Stimulated activated CD4-positive, alpha-beta T cell treated with anti-CD3 and anti-CD28 coated beads, TNF-alpha, amount 100 ng/mL, for 4 hours (primary cell): ENCODE data around the gene PAQR5.
"Not testable (repeated sequence)": the region's sequence is repeated elsewhere in the genome, so short reads cannot be mapped to it uniquely, and the experiment has no call there.

Source experiments
- DNase-seq, 3 experiments: peaks; one replicate each; pipeline ENCODE4 v3.0.0-alpha.2; 2020; ENCODE audit warnings: low read depth in 3 of 3

Gene PAQR5

DNA sequence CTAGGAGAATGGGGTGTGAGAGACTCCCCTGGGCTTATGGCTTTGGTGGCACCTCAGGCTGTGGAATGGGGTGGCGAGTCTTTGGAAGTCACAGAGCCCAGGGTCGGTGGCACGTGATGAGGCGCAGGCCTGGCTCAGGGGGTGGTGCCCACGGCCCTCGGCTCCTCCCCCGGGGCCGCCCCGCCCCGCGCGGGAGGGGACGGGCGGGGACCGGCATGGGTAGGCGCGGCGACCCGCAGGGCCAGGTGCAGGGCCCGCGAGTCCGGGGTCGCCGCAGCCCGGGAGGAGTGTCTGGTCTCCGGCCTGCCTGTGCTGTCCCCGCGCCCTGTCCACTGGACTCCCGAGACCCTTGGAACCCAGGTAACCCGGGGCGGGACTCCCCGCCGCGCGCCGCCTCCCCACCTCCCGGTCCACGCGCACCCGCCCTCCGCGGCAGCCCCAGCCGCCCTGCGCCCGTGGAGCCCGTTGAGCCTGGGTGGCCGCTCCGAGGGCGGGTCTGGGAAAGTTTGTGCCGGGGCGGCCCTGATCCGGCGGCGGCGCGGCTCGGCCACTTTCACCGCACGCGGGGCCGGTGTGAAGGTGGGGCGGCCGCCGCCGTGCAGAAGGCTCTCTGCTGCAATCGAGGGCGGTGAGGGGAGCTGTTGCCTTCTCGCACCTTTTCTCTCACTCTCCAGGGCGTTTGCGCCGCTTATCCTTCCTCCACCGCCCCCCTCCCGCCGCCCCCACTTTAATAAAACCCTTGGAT is at the start of gene PAQR5:
Gene PAQR5 (plus strand): TSS at position 216 of the 745 bp plus-strand sequence. CDS start 61,169 bp downstream, outside the sequence.
- DNase-seq, result peak in 1 of 3 experiments; percentile 9

- no peak for DNase-seq
Measured at GRCh38 chr15:69253156-69253555, 45.6 kb upstream of the PAQR5 start.

DNA sequence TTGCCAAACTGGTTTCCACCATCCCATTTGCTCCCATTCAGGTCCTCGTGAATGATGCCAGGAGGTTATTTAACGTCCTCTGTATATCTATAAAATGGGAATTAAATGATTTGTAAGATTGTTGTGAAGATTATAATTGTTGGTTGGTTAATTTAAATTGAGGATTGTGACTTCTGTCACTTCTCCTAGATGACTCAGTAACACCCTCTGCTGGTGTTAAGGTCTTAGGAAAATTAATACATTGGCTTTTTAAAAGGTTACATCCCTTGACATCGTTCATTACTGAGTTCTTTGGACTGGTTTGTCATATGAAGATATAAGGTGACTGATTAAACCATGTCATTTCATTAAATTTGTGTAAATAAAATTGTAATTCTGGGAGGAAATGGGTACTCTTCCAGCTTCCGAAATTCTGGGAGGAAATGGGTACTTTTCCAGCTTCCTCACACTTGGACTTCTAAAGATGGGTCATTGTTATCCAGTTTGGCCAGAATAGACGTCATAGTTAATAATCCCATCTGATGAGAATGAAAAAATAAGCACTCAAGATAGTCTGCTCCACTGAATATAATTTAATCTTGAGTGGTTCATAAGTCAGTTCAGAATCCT is 33.3 kb upstream of the PAQR5 start:
- DNase-seq, result no peak

DNA sequence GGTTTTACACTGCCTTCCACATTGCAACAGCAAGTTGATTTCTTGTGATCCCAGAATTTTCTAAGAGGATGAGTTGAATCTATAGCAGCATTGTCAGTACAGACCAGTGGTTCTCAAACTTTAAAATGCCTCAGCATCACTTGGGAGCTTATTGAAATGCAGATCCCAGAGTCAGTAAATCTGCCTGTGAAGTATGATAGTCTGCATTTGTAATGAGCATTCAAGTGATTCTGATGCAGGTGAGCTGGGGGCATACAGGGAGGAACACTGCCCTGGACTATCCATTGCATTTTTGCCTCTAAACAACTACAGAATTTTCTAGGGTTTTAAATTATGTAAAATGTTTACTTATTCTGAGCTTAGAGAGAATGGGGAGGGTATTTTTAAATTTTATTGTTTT is 27.5 kb upstream of the PAQR5 start:
- DNase-seq, result no peak

DNA sequence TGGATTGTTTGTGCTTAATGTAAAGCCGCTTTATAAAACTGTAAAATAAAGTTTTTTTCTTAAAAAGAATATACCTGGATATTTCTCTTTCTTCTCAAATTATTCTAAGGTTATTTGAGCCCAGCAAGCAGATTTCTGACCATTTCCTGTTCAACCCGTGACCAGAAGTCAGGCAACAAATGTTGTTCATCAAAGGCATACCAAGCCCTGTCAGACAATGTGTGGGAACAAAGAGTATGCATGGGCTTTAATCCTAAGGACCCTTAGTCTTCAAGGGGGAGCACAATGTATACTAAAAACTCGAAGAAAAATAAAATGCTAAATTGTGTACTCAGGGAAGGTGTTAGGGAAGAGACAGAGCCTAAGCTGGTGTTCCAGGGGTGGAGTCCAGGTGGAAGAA is 26.6 kb upstream of the PAQR5 start:
- DNase-seq, result no peak

DNA sequence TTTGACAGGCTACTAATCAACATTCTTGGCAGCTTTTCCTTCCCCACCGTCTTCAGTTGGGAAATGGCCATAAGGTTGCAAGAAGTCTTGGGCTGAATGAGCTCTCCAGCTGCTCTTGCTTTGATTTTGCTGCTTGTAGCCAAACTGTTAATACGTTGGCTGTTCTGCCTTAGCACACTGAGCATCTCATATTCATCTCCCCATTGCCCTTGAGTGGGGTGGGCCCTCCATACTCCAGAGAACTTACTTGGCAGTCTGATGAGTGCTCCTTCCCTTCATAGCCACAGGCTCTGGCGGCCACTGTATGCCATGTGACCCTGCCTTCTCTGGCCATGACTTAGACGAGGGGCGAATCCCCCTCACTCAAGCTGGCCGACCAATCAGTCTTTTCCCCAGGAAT is 25.8 kb upstream of the PAQR5 start:
- DNase-seq, result no peak

DNA sequence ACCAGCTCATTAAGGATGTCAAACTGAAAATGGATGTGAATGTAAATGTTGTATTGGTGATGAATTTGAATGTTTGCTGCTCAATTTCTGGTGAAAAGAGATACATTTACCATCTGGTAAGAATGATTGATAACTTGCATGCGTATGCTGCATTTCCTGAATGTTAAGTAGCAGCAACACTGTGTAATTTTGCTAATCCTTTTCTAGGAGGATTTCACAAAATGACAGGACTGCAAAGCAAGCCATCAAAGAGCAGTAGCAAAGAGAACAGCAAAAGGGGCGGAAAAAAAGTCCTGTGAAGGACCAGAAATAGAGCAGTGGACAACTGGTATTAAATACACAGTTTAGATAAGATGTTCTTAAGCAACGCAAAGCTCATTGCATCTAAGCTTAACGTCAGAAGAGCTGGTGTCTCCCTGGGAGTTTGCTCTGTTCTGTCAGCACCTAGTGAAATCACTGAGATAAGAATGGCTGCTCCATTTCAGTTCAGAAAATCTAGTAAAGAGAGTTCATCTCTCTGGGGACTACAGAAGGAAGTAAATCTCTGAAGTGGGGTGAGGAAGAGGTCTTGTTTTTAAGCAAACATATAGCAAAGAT is 23.5 kb upstream of the PAQR5 start:
- DNase-seq, result no peak

DNA sequence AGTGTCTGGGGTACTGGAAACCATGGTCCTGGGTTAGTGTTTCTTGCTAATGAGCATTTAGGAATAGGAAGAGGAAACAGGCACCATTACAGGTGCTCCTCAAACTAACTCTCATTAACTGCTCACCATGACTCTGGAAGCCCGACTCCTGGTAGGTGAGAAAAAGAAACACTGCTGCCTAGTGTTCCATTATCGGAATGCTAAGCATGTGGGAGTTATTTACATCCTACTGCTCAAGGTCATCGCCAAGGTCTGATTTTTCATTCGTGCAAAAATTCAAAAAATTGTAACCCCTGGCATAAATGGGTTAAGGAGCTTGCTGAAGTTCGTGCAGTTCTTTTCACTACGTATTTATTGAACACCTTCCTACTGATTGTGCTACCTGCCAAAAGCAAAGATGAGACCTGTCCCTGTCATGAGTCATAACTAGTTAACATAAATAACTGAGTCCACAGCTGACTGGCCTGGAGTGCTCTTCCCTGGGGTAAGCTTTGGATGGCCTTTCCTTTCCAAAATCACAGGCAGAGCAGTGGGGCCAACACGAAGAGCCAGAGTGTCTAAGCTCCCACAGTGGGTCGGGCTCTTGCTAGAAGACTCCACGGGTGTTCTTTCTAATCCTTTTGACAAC is 22.7 kb upstream of the PAQR5 start:
- DNase-seq, result no peak

GRCh38 chr15:69277316-69277715 is 21.4 kb upstream of the PAQR5 start:
- no peak for DNase-seq

- no peak for DNase-seq
Measured at GRCh38 chr15:69279636-69280035, 19.1 kb upstream of the PAQR5 start.

- DNase-seq, result no peak
Measured at GRCh38 chr15:69280783-69281182, 17.9 kb upstream of the PAQR5 start.

- no peak for DNase-seq
Measured at GRCh38 chr15:69282104-69282743, 16.5 kb upstream of the PAQR5 start.

DNA sequence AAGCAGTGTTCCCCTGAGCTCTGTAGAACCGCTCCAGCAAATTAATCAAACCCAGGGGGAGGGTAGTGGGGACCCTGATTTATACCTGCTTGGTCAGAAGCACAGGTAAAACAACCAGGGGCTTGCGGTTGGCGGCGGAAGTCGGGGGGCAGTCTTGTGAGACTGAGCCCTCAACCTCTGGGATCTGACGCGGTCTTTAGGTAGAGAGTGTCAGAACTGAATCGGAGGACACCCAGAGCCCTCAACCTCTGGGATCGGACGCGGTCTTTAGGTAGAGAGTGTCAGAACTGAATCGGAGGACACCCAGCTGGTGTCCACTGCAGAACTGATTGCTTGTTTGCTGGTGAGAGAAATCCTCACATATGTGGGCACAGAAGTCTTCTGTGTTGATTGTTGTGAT is 12.9 kb upstream of the PAQR5 start:
- no peak for DNase-seq

DNA sequence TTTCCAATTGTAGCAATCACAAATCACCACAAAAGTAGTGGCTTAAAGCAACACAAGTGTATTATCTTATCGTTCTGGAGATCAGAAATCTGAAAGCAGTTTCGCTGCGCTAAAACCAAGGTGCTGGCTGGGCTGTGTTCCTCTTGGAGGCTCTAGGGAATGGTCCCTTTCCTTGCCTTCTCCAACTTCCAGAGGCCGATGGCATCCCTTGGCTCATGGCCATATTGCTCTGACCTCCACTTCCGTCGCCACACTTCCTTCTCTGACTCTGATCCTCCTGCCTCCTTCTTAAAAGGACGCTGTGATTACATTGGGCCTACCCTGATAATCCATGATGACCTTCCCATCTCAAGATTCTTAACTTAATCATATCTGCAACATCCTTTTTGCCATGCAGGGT is 10.7 kb upstream of the PAQR5 start:
- no peak for DNase-seq

DNA sequence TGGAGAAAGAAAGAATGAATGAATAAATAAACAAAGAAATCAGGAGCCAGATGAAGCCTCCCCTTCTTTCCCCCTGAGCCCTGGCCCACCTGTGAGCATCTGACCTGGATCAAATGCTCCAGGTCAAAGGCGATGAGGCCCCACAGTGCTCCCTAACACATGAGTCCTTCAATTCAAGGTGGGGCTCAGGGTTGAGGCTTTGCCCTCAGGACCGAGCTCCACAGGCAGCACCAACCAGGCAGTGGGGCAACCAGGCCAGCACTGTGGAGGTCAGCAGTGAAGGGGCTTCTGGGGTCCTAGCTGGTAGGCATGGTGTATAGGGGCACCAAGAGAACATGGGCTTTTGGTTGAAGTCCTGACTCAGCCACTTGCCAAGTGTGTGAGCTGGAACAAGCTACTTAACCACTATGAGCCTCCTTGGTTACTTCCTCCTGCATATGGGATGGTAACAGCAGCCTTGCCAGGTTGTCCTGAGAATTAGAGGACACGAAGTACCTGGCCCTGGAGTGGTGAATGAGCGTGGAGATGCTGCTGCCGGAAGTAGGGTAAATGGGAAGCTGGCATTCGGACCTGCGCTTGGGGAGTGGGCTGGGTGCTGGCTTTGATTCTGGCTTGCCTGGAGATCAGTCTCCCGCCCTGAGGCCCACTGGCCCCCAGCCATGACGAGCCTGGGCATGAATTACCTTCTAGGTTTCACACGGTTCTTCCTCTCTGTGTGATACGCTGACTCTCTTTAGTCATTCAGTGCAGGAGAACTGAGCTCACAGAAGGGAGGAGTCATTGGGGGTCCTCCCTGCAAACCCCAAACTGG is 10.0 kb upstream of the PAQR5 start:
- no peak for DNase-seq

GRCh38 chr15:69289342-69290146 is 9.2 kb upstream of the PAQR5 start:
- no peak for DNase-seq

DNA sequence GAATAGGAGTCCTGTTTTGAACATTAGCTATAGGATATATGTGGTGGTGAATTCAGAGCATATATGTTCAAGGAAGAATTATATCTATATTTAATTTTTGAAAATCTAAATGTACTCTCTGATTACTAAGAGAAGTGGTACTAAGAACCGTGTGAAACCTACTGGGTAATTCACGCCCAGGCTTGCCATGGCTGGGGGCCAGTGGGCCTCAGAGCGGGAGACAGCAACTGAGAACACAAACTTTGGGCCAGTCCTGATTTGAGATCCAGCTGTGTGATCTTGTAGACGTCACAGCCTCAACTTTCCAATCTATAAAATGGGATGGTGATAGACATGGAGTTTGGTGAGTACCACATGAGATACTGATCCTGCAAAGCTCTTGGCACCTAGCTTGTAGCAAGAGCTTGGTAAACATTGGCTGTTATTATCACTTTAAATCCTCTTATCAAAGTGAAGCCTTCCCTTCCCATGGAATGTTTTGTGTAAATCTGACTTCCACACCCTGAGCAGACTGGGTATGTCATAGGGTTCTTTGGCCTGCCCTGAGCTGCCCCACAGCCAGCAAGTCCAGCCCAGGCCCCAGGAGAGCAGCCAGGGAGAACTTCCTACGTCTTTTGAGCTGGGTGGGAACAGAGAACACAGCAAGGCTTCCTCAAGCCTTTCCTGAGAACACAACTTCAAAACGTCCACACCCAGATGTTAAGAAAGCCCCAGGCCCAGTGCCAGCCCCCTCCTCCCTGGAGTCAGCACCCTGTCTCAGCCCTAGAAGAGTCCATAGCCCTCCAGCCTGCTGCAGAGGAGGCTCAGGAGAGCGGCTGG is 8.2 kb upstream of the PAQR5 start:
- no peak for DNase-seq

DNA sequence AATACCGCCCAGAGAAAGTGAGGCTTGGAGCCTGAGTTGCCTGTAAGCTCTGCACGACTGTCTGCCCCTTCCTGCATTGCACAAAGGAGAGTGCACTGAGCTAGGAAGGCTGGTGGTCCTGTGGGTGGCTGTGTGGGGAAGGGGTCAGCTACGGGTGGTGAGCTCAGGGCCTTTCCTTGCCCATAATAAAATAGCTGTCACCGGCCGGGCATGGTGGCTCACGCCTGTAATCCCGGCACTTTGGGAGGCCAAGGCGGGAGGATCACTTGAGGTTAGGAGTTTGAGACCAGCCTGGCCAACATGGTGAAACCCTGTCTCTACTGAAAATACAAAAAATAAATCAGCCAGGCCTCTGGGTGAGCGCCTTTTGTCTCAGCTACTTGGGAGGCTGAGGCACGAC is 7.1 kb upstream of the PAQR5 start:
- not testable (repeated sequence) for DNase-seq

GRCh38 chr15:69292826-69293420 is 5.8 kb upstream of the PAQR5 start:
- DNase-seq, result no peak
